ENCODE results near the gene AK8.

AK8 gene

GRCh38 chr9:132770770-132771310 is 107.2 kb downstream of the AK8 start:
- DNase-seq (ENCODE audit: low read depth) = no peak

GRCh38 chr9:132769906-132770769 is 107.9 kb downstream of the AK8 start:
- peak; percentile 65 for DNase-seq (ENCODE audit: low read depth)

DNA sequence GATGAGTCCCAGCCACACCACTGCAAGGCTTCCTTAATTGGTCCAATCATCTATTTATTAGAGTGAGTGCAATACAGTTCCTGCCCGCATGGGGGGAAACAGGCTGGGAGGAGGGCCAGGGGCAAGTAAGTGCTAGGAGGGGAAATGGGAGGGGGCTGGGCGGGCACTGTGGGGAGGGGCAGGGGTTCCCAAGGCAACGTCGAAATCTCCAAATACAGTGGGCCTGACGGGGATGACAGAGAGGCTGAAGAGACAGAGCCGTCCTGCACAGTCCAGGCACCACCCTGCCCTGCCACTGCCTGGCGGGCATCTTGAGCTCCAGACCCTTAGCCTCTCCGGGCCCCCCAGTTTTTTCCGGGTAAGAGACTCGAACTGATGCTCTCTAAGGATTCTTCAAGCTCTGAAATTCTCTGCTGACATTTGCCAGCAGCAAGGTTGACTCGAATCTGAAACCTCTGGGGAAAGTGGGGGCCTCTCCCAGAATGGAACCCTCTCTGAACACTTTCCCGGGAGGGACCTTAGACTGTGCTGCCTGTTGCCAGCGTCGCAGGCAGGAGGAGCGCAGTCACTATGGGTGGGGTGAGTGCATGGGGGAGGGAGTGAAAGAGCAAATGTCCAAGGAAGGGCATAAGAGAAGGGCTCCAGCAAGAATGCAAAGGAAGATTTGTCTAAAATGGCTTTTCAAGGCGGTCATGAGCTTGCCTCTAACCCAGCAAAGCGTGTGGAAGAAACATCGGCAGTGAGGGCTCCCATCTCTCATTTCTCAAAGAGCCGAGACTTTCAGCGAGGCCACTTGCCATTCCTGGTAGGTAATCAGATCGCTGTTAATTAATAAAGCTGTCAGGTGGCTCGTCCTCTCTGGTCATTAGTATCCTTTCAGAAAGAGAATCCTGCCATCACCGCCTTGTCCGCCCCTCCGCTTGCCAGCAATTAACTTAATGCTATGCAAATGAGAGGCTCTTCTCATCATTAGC is 108.9 kb downstream of the AK8 start:
- DNase-seq (ENCODE audit: low read depth) = peak; percentile 58

DNA sequence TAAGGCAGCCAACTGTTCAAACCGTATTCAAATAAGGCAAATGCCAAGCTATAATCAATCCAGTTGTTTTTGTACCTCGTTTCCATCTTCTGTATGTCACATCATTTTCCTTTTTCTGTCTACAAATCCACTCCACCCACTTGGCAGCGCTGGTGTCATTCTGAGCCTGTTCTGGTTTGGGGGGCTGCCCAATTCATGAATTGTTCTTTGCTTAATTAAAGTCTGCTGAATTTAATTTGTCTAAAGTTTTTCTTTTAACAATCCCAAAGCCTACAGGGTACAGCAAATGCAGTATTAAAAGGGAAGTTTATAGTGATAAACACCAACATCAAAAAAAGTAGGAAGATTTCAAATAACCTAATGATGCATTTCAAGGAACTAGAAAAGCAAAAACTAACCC is 114.5 kb downstream of the AK8 start:
- DNase-seq (ENCODE audit: low read depth) = no peak

DNA sequence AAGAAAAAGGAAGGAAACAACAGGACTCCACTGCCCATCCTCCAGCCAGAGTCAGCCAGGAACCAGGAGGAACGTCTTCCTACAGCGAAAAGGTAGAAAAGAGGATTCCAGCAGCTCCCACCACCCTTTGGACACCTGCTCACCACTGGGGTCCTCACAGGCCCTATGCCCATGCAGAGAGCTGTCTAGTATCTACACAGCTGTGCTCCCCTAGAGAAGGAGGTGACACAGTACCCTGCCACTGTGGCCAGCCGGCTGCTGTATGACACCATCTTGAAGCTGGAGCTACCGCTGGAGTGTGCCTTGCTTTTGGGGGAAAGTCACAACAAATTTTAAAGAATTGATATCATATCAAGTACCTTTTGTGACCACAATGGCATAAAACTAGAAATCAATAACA is 115.2 kb downstream of the AK8 start:
- no peak for DNase-seq (ENCODE audit: low read depth)

DNA sequence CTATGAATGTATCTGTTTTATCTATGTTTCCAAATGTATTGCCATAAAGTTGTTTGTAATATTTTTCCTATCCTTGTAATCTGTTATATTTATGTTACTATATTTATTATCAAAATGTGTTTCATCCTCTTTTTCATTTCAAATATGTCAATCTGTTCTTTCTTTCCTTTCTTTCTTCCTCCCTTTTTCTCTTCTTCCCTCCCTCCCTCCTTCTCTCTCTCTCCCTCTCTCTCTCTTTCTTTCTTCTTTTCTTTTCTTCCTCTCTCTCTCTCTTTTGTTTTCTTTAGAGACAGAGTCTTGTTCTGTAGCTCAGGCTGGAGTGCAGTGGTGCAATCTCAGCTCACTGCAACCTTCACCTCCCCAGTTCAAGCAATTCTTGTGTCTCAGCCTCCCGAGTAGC is 116.5 kb downstream of the AK8 start:
- DNase-seq (ENCODE audit: low read depth) = no peak

- DNase-seq (ENCODE audit: low read depth) = no peak
Observed at GRCh38 chr9:132760057-132760456, 118.0 kb downstream of the AK8 start.

DNA sequence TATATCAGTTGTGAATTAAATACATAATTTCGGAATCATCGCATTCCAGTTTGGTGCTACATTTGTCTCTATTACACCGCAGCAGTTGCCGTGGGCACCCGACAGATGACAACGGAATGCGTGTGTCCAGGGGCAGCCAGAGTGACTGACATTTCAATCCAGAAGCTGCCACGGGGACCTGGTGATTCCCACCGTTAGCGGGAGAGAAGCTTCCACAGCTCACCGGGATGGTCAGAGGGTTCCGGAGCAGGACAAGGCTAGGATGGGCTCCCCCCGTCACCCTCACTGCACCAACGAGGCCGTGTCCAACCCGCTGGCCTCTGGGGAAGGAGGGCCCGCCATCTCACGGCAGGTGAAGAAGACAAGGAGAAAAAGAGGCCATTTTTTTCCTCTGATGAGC is 121.1 kb downstream of the AK8 start:
- no peak for DNase-seq (ENCODE audit: low read depth)

- DNase-seq (ENCODE audit: low read depth) = no peak
Observed at GRCh38 chr9:132756214-132756845, 121.8 kb downstream of the AK8 start.

DNA sequence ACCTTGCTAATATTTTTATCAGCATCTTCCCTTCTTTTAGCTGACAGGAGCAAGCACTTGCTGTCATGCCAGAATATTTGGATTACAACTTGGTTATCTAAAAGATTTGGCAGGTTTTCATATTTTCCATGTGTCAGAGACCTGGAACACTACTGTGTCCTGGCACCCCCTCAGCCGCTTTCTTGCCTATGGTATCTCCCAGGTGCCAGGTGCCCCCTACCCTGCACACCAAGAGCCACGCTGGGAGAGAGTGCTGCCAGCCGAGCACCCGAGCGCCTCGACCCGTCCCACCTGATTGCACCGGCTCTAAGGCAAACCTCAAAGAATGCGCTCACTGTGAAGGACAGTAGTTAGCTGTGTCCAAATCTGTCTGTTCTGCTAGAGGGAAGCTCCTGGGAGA is 123.0 kb downstream of the AK8 start:
- no peak for DNase-seq (ENCODE audit: low read depth)

GRCh38 chr9:132754236-132754635 is 123.8 kb downstream of the AK8 start:
- no peak for DNase-seq (ENCODE audit: low read depth)

GRCh38 chr9:132753593-132753880 is 124.5 kb downstream of the AK8 start:
- no peak for DNase-seq (ENCODE audit: low read depth)

DNA sequence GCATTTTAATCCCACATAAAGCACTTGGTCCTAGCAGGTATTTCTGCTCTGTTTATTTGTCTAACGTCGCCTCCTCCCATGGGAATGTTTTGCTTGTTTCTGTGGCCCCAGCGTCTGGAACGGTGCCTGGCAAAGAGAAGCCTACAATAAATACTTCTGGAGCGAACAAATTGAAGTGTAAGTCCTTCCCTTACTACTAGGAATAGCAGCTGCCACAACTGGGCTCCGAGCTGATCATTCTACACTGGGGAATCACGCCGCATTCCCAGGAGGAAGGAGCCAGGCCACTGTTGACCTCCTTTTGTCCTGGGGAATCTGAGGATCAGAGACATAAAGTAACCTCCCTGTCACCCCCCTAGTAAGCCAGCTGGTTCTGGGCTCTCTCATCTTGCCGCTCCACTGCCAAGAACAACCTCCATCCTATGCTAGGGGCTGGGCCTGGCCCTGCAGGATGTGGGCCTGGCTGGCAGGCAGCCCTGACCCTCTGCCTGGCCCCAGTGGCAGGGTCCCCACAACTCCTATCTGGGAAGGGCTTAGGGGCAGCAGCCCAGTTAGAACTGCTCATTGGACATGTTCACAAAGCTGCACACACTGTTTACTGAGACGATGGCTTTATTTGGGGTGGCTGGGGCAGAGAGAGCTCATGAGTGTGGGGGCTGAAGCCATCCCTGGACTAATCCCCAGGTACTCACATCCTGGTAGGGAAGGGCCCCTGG is 125.0 kb downstream of the AK8 start:
- DNase-seq (ENCODE audit: low read depth) = no peak

GRCh38 chr9:132750668-132751067 is 127.4 kb downstream of the AK8 start:
- no peak for DNase-seq (ENCODE audit: low read depth)

- no peak for DNase-seq (ENCODE audit: low read depth)
Observed at GRCh38 chr9:132749306-132749705, 128.8 kb downstream of the AK8 start.

GRCh38 chr9:132748450-132748849 is 129.6 kb downstream of the AK8 start:
- DNase-seq (ENCODE audit: low read depth) = no peak

DNA sequence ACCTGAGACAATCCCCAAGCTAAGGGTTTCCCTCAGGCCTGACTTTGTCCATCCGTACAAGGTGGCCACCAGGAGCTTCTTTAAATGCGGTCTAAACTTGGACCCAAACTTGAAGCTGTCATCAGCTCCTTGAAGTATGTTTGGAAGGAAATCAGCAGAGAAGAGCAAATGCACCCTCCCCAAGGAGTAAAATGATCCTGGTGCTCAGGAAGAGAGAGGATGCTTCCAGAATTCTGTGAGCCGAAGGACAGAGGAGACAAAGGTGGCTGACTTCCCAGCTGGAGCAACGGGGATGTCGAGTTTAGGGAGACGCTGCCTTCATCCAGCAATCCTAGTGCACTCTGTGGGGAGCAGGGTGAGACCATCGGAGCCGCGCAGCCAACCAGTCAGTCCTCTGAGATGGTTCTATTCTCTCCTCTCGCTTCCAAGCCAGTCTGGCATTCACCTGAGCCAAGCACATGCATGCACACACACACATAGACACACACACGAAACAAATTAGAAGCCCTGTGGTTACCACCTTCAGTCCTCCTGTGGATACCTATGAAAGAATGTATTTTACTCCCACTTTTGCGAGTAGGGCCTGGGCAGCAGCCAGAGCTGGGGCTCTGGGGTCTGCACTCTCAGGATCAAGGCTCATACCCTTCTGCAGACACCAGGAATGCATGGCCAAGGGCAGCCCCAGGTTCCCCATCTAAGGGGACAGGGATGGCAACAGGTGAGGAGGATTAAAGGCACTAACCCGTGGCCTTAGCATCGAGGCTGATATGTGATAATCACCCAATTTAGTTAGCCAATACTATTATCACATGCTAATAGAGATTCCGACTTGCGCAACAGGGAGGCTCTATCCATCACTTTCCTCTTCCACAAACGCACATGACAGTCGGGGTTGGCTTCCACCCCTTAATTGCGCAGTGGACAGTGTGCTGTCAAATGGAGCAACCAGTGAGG is 132.1 kb downstream of the AK8 start:
- DNase-seq (ENCODE audit: low read depth) = no peak

DNA sequence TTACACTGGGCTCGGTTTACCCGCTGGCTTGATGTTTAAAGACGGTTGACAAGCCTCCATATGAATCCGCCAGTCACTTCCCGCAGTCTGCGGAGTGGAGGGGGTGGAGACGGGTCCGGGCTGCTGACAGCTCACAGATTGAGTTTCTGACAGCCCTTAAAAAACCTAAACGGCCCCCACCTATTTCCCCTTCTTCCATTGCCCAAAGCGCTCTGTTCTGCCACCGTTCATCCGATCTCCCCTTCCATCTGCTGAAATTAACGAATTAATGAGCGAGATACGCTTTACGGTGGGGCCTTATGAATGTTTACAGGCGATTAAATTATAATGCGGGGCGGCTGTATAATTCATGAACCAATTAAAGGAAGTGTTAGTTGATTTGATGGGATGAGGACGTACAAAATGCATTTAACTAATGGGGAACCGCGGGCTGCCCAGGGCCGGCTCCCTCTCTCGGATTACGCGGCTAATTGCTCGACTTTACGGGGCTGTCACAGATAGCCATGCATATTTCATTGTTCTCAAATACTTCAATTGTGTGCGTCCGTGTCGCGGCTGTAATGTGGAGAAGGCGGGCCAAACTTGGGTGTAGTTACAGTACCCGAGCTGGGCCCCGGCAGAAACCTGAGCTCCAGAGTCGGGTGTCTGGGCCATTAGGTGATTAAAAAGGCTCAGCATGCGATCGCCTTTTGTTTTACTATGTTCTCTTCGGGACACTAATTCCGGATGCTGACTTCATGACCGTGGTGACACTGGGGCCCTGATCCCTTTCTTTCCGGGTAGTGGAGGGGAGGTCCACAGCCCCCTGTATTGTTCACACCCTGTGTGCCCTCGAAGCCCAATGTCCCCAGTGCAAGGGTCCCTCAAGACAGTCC is 133.0 kb downstream of the AK8 start:
- no peak for DNase-seq (ENCODE audit: low read depth)

GRCh38 chr9:132743931-132744479 is 134.1 kb downstream of the AK8 start:
- no peak for DNase-seq (ENCODE audit: low read depth)

All from fibroblast of gingiva (primary cell).